HFF-Myc (cell line): ENCODE measurements around the gene SMAD7.

Experiments used
- DNase-seq: peaks from one replicate; pipeline ENCODE4 v3.0.0-alpha.2; 2011; ENCODE audit warnings: low read depth; ENCODE audit errors: extremely low read depth
- H3K4me3 ChIP-seq: replicated peaks from 2 replicates; pipeline ENCODE4 v1.5.1; 2011; ENCODE audit warnings: low read depth, mild to moderate bottlenecking, control low read depth, low read length
- CTCF ChIP-seq: IDR thresholded peaks from 2 replicates; pipeline ENCODE4 v1.5.1; 2012; ENCODE audit warnings: mild to moderate bottlenecking, low read depth, low read length, control low read depth; ENCODE audit errors: missing control alignments

The SMAD7 gene

GRCh38 chr18:48959551-48959920 lies 8.8 kb upstream of the SMAD7 start:
- no peak for DNase-seq
- no peak for TF ChIP-seq CTCF
- no peak overlapping the region for H3K4me3 ChIP-seq

- no peak for DNase-seq
- TF ChIP-seq CTCF, result no peak
- H3K4me3 ChIP-seq, result no peak overlapping the region
Measured at GRCh38 chr18:48958951-48959350, 8.2 kb upstream of the SMAD7 start.

- no peak for TF ChIP-seq CTCF
- DNase-seq, result no peak
- H3K4me3 ChIP-seq, result no peak overlapping the region
Measured at GRCh38 chr18:48957616-48958015, 6.9 kb upstream of the SMAD7 start.

GRCh38 chr18:48957136-48957535 lies 6.4 kb upstream of the SMAD7 start:
- no peak overlapping the region for H3K4me3 ChIP-seq
- no peak for TF ChIP-seq CTCF
- DNase-seq, result no peak

- no peak for DNase-seq
- H3K4me3 ChIP-seq, result no peak overlapping the region
- TF ChIP-seq CTCF, result no peak
Measured at GRCh38 chr18:48956356-48956755, 5.6 kb upstream of the SMAD7 start.

GRCh38 chr18:48955830-48956261 lies 5.1 kb upstream of the SMAD7 start:
- no peak for DNase-seq
- TF ChIP-seq CTCF, result no peak
- H3K4me3 ChIP-seq, result no peak overlapping the region
